KMS-11 (cell line): ENCODE measurements around the gene SP6.

ENCODE experiments used
- H2AFZ ChIP-seq: fragments of 200-600 bp; sonication (generic); 2 replicates; pipeline ENCODE4 v1.6.1; 2016; ENCODE audit warnings: antibody characterized with exemption, mixed run types, low read depth
- H3K27ac ChIP-seq: fragments of 200-600 bp; sonication (generic); 2 replicates; pipeline ENCODE4 v1.6.1; 2016; ENCODE audit warnings: mild to moderate bottlenecking, mixed run types
- H3K27me3 ChIP-seq: fragments of 200-600 bp; sonication (generic); 2 replicates; pipeline ENCODE4 v1.6.1; 2017; ENCODE audit warnings: mild to moderate bottlenecking, low read depth, mixed run types, moderate library complexity; ENCODE audit not compliant: insufficient read depth
- H3K36me3 ChIP-seq: fragments of 200-600 bp; sonication (generic); 2 replicates; pipeline ENCODE4 v1.6.1; 2017; ENCODE audit warnings: mild to moderate bottlenecking, mixed run types; ENCODE audit not compliant: insufficient read depth
- H3K4me1 ChIP-seq: fragments of 200-600 bp; sonication (generic); 2 replicates; pipeline ENCODE4 v1.6.1; 2016; ENCODE audit warnings: mild to moderate bottlenecking, low read depth, mixed run types; ENCODE audit not compliant: poor library complexity, severe bottlenecking
- H3K4me2 ChIP-seq: fragments of 200-600 bp; sonication (generic); 2 replicates; pipeline ENCODE4 v1.7.0; 2016; ENCODE audit warnings: mild to moderate bottlenecking, mixed run types
- H3K4me3 ChIP-seq: fragments of 200-600 bp; sonication (generic); IDR thresholded peaks from 2 replicates; pipeline ENCODE4 v1.6.1; 2017; ENCODE audit warnings: low read depth, low read length, mixed read lengths; ENCODE audit not compliant: insufficient read depth
- H3K79me2 ChIP-seq: fragments of 200-600 bp; sonication (generic); 2 replicates; pipeline ENCODE4 v1.6.1; 2016; ENCODE audit warnings: low read depth, mixed run types; ENCODE audit not compliant: insufficient read depth
- H3K9ac ChIP-seq: fragments of 200-600 bp; sonication (generic); 2 replicates; pipeline ENCODE4 v1.6.1; 2016; ENCODE audit warnings: mild to moderate bottlenecking, mixed run types
- H4K20me1 ChIP-seq: fragments of 200-600 bp; sonication (generic); 2 replicates; pipeline ENCODE4 v1.6.1; 2016; ENCODE audit warnings: mild to moderate bottlenecking, mixed run types; ENCODE audit not compliant: insufficient read depth
- TF ChIP-seq, protein P1 (sequence below): fragments of 200-600 bp; sonication (generic); conservative IDR thresholded peaks from 2 replicates; pipeline ENCODE4 v1.6.1; 2017; ENCODE audit warnings: low read depth, mild to moderate bottlenecking, antibody characterized with exemption, low read length, moderate library complexity, mixed read lengths

Gene SP6

DNA sequence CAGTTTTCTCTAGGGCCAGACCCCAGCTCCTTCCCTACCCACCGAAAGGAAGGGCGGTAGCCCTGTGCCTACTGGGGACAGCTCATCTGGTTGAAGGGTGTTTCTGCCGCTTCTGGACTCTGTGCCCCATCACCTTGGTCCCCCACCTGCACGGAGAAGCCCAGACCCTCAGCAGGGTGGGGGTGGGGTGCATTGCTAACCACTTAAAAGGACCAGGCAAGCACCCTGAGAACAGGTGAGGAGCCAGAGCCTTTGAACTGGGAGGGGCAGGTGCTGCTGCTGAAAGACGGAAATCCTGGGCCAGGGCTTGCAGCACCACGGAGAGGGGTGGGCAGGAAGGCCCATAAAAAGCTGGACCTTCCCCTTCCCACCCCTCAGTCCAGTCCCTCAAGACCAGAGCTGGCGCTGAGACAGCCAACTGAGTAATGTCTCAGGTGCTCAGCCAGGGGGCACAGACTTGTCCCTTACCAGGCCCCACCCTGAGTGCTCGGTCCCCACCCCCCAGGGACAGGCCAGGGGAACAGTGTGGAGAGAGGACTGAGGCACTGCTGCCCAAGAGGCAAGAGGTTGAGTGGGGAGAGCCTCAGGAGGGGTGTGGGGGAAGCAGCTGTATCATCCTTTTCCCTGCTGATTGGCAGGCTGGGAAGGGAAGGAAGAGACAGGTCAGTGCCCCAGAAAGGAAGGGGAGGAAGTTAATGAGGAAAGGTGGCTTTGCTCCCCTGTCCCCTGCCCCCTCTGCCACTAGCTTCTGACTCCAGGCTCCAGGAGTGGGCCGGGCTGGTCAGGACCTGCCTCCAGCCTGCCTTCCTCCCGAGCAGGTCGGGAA, 34.2 kb upstream of the SP6 start:
- no peak overlapping the region for H3K27ac ChIP-seq
- H3K9ac ChIP-seq = no peak overlapping the region
- no peak overlapping the region for H2AFZ ChIP-seq
- TF ChIP-seq, protein P1, sequence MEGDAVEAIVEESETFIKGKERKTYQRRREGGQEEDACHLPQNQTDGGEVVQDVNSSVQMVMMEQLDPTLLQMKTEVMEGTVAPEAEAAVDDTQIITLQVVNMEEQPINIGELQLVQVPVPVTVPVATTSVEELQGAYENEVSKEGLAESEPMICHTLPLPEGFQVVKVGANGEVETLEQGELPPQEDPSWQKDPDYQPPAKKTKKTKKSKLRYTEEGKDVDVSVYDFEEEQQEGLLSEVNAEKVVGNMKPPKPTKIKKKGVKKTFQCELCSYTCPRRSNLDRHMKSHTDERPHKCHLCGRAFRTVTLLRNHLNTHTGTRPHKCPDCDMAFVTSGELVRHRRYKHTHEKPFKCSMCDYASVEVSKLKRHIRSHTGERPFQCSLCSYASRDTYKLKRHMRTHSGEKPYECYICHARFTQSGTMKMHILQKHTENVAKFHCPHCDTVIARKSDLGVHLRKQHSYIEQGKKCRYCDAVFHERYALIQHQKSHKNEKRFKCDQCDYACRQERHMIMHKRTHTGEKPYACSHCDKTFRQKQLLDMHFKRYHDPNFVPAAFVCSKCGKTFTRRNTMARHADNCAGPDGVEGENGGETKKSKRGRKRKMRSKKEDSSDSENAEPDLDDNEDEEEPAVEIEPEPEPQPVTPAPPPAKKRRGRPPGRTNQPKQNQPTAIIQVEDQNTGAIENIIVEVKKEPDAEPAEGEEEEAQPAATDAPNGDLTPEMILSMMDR = no peak
- H3K79me2 ChIP-seq = no peaks in the 10 kb centered on the region
- H3K36me3 ChIP-seq = no peaks in the 10 kb centered on the region
- peaks cover 1% of the 10 kb centered on the region for H3K4me1 ChIP-seq
- no peak overlapping the region for H3K4me3 ChIP-seq
- H3K4me2 ChIP-seq = no peak overlapping the region
- no peaks in the 10 kb centered on the region for H4K20me1 ChIP-seq
- peaks cover 32% of the 10 kb centered on the region for H3K27me3 ChIP-seq

DNA sequence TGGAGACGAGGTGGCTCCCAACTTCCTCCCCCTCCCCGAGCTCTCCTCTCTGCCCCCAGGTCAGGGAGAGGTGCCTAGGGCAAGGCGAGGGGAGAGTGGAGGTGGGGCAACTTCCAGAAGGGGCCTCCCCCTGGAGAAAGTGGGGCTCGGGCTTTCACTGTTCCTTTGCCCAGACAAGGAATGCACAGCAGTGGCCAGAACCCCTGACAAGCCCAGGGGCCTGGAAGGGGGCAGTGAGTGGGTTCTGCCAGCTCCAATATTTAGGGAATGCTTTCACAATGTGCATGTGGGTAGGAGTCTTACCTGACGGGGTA, 33.4 kb upstream of the SP6 start:
- no peak overlapping the region for H2AFZ ChIP-seq
- H3K9ac ChIP-seq = no peak overlapping the region
- H3K27ac ChIP-seq = no peak overlapping the region
- H3K4me1 ChIP-seq = no peaks in the 10 kb centered on the region
- H3K79me2 ChIP-seq = no peaks in the 10 kb centered on the region
- no peaks in the 10 kb centered on the region for H3K36me3 ChIP-seq
- H3K27me3 ChIP-seq = peaks cover 38% of the 10 kb centered on the region
- no peaks in the 10 kb centered on the region for H4K20me1 ChIP-seq
- TF ChIP-seq, protein P1 = no peak
- no peak overlapping the region for H3K4me3 ChIP-seq
- H3K4me2 ChIP-seq = no peak overlapping the region

DNA sequence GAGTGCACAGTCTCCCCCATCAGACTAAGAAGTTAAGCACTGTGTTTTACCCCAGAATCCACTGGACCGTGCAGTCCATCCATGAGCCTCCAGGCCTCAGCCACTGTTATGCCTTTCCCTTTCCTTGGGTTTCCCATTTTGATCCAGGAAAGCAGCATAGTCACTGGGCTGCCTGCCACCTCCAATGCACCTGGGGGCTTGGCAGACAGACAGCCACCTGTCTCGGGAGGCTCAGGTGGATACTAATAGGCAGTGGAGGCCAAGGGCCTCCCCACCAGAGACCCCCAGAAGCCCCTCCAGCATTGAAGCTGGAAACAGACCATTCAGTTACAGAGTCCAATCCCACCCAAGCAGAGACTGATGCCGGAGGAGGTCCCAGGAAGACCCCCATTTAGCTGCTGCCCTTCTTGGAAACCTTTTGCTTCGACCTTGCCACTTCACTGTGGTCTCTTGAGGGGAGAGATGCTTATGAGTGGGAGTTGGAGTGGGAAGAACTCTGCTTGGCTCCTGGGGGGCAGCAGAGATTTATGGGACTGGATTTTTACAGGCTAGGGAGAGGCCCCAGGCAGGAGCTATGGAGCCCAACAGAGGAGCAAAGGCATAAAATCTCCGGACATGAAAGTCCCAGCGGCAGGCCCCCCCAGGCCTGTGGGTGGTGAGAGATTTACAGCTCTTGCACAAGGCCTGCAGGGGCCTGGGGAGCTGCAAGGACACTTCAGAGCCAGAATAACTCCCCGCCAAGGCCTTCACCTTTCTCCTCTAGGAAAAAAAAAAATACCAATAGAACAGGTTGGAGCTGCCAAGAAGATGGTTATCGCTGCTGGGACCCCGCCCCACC, 32.8 kb upstream of the SP6 start:
- Histone ChIP-seq H3K4me1 (no peaks in the 10 kb centered on the region), H3K4me3 (no peak overlapping the region), H3K36me3 (no peaks in the 10 kb centered on the region), H3K79me2 (no peaks in the 10 kb centered on the region), H3K4me2 (no peak overlapping the region), H2AFZ (no peak overlapping the region), H4K20me1 (no peaks in the 10 kb centered on the region), H3K27ac (no peak overlapping the region), H3K27me3 (peaks cover 44% of the 10 kb centered on the region), H3K9ac (no peak overlapping the region)
- TF ChIP-seq, protein P1 = no peak

DNA sequence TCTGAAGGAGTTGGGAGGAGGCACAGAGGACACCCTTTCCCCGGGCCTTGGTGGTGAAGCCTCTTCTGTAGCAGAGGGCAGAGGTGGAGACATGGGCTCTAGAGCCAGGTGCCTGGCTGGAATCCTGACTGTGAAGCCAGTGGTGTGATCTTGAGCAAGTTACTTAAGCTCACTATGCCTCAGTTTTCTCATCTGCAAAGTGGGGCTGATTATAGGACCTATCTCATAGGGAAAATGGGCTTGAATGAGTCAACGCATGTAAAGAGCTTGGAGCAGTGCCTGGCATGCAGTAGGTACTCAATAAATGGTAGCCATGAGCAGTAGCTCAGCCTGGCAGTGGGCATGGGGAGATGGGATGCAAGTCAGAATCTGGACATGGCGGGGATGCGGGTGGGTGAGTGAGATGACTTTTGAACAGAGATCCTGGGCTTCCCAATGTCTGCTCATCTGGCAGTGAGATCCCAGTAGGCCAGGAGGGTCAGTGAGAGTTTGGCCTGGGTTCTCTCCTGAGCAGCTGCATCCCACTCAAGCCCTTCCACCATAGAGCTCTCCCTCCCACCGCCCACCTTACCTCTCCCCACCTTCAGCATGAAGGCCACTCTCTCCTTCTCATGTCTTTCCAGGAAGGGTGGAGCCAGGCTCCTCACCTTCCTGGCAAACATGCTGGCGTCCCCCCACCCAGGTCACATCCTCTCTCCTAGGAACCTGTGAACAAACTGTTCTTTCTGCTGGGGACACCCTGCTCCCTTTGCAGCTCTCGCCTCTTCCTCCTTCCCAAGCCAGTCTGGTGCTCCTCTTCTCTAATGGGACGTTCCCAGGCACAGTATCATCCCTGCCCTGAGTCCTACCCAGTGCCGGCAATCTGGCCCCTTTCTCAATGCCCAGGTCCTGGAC, 32.0 kb upstream of the SP6 start:
- H3K27ac ChIP-seq = no peak overlapping the region
- peaks cover 52% of the 10 kb centered on the region for H3K27me3 ChIP-seq
- H3K4me3 ChIP-seq = no peak overlapping the region
- H3K4me2 ChIP-seq = no peak overlapping the region
- H3K9ac ChIP-seq = no peak overlapping the region
- no peaks in the 10 kb centered on the region for H4K20me1 ChIP-seq
- H3K79me2 ChIP-seq = no peaks in the 10 kb centered on the region
- no peaks in the 10 kb centered on the region for H3K36me3 ChIP-seq
- no peak overlapping the region for H2AFZ ChIP-seq
- H3K4me1 ChIP-seq = no peaks in the 10 kb centered on the region
- TF ChIP-seq, protein P1 = no peak
